HG03469 (cell line): ENCODE measurements around the gene SEC14L5.

ENCODE experiments used
- ATAC-seq: cut with Tn5 transposase; IDR thresholded peaks from one replicate; pipeline ENCODE4 v1.9.1; 2021; ENCODE audit warnings: mild to moderate bottlenecking, moderate library complexity, moderate number of reproducible peaks; ENCODE audit not compliant: unreplicated experiment

The SEC14L5 gene

DNA sequence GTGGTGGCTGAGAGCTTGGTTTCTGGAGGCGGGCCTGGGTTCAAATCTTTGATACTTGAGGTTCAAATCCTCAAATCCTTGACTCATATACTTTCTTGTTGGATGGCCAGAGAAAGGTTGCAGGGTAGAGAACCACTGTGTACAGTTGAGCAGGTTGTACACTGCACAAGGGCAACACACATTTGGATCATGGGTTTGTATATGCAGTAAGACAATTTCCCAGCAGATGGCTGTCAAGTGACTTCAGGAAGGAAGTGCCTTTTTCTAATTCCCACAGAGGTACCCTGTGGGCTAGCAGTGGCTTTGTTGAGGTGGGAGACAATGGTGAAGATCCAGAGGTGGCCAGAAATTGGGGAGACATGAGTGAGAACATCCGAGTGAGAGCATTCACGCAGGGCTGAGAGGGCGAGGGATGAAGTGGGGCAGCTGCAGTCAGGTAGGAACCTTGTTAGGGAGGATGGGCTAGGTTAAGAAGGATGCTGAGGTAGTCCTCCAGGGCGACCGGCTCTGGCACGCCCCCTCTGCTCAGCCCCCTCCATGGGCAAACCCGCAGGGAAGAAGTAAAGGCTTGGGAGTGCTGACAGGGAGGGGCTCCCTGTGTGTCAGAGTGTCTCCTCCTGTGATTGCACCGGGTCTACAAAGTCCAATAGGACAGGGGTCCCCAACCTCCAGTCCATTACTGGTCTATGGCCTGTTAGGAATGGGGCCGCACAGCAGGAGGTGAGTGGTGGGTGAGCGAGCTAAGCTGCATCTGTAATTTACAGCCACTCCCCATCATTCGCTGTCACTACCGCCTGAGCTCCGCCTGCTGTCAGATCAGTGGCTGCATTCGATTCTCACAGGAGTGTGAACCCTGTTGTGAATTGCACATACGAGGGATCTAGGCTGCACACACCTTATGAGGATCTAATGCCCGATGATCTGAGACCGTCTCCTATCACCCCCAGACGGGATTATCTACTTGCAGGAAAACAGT lies 104.9 kb downstream of the SEC14L5 start:
- no peak for ATAC-seq

- ATAC-seq: no peak
These were observed 106.8 kb downstream of the SEC14L5 start for GRCh38 chr16:5064915-5065314.

DNA sequence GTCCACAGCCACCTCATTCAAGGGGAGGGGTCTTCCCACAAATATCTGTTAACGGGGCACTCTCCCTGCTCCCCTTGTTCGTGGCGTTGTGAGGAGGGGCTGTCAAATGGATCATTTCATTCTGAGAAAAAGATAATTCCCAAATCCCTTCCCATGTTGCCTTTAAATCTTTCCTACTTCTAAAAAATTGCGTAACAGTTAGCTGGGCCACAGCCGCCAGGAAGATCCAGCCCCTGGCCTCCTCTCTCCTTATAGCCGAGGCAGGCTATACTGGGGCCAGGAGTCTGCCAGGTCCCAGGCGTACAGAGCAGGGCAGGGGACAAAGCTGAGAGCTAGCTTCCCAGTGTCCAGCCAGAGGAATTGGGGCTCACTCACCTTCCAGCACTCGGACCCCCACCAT lies 107.2 kb downstream of the SEC14L5 start:
- ATAC-seq: no peak

DNA sequence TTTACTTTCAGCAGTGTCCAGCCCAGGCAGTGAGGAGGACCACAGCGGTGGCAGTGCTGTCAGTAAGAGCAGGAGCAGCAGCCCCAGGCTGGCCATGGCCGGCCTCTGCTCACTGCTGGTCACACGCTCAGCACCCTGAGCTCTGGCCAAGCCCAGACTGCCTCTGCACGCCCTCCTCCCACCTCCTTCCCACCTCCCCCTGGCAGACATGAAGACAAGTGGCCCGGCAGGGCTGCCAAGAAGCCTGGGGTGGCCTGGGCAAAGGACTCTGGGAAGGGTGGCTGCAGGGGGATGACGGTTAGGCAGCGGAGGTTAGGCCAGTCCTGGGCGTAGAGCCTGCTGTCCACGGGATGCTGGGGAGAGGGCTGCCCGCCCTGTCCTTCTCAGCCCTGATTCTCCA lies 107.7 kb downstream of the SEC14L5 start, which contains the start of gene C16orf89:
Gene C16orf89, minus strand, starts transcription at position 144 of the 400 bp plus-strand sequence. Its CDS starts 48 bp downstream, at position 96.
- ATAC-seq: no peak

DNA sequence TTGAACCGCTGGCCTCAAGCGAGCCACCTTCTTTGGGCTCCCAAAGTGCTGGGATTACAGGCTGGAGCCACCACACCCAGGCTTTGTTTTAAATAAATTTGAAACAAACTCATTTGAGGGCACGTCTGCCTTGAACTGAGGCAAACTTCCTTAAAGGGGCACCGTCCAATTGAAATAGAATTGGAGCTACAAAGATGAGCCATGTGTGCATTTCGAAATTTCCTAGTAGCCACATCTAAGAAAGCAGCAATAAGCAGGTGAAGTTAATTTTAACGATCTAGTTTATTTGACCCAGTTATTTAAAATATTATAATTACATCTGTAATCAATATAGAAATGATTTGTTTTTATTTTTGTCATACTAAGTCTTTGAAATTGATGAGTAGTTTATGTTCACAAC lies 108.4 kb downstream of the SEC14L5 start:
- ATAC-seq: no peak
